Pulmonary artery endothelial cell (primary cell): ENCODE data around the gene UBXN6. TPM values are rescaled to one million over a fixed set of nuclear protein-coding genes. Genes with fewer than 3 reads are reported as not detected.

Experiments used
- DNase-seq: peaks from one replicate; pipeline ENCODE4 v3.0.0-alpha.2; 2011; ENCODE audit warnings: low read depth, low spot score
- total RNA-seq: library from RNA; depleted of rRNA; stranded (reverse); fragments of >200 nt; gene quantifications from 2 replicates; pipeline ENCODE4 v1.2.3, GENCODE V29; 2014

The UBXN6 gene
- total RNA-seq, 1 donor from 2014 or later = 114 TPM

DNA sequence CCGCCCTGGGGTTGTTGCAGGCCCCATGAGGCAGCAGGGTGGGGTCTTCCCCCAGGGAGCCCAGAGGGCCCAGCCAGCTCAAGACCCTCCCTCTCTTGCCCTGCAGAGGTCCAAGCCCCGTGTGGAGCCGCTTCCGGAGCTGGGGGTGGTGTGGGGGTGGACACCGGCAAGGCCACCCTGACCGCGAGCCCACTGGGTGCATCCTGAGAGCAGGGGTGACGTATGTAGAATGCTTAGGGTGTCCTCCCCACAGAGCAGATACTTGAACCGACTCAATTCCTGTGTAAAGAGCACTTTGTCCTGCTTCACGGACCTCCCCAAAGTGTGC is 14.8 kb downstream of the UBXN6 start:
- DNase-seq = no peak

DNA sequence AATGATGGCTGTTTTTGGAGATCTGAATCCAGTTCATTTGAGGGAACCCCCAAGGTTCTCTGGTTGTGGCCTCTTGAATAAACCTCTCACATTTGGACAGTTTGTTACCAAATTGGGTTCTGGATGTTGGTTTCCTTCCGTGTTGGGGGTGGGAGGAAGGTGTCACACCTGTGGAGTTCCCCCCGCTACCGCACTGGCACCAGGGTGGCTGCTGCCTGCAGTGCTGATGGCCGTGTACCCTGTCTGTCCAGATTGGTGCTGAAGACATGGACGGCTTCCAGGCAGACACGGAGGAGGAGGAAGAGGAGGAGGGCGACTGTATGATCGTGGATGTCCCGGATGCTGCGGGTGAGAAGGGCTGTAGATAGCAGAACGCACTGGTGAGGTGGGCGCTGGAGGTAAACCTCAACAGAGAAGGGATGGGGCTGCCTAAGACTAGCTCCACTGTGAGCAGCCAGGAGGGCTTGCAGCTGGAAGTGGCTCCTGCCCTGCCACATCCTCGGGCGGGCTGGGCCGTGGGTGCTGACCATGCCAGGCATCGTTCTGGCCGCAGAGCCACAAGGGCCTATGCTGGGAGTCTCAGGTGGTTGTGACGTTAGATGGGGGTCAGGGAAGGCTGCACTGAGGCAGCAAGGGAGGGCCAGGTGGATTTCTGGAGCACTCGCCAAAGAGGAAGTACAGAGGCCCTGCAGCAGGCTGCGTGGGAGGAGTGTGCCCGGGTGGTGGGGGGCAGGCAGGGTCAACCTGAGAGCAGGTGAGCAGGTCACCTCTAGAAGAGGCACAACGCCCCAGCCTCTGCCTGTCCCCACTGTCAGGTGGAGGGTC is 15.4 kb downstream of the UBXN6 start:
- no peak for DNase-seq

DNA sequence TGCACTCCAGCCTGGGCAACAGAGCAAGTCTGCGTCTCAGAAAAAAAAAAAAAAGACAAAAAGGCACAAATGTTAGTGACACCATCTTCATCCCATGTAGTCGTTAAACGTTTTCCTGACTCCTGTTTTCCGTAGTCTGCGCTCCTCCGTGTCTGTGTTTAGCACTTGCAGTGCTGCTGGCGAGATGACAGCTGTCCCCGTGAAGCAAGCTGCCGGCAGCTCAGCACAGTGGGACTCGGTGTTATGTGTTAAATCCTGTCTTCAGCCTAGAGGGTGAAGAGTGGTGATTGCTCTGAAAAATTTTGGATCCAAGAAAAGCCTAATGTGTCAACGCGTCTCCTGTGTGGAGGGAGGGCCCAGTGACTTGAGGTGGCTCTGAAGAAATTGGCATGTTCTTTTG is 18.4 kb downstream of the UBXN6 start:
- DNase-seq = no peak

DNA sequence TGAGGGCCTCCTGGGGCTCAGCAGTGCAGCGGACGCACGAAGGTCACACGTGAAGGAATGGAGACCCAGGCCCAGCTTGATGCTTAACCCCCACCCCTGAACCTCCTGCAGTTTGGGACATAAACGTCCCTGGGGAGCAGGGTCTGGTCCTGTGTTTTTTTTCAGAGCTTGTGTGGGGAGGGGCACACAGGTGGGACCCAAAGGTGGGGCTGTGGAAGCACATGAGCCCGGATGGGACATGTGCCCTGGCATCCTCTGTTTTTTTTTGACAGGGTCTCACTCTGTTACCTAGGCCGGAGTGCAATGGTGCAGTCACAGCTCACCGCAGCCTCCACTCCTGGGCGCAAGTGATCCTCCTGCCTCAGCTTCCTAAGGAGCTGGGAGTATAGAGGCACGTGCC is 20.5 kb downstream of the UBXN6 start:
- no peak for DNase-seq

DNA sequence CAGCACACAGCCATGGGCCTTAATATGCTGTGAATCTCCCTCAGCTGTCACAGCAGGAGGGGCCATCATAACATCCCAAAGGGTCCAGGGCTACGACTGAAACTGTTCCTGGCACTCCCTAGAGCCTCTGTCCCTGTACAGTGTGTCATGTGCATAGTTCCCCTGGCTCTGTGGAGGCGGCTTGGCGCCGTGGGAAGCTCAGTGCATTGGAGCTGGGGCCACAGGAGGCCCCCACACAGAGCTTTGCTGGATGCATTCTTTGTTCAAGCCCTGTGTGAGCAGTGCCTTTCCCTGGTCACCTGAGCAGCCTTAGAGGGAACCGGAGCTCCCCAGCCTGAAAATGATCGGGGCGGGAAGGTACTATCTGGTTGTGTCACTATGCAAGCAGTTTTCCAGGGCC is 21.4 kb downstream of the UBXN6 start:
- no peak for DNase-seq

DNA sequence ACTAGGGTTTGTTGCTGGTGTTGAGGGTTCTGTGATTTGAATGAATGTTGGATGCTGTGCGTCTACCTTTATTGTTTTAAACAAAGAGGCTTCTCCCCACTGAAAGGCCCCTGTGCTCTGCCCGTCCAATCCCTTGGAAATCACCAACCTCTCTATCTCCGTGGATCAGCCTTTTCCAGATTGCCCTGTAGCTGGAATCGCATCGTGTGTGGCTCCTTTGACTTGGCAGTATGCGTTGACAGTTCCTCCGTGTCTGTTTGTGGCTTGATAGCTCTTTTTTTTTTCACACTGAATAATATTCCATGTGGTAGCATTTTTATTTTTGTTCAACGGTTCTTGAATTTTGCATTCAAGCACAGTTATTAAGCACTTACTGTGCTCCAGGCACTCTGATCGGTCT is 23.2 kb downstream of the UBXN6 start:
- DNase-seq = no peak

DNA sequence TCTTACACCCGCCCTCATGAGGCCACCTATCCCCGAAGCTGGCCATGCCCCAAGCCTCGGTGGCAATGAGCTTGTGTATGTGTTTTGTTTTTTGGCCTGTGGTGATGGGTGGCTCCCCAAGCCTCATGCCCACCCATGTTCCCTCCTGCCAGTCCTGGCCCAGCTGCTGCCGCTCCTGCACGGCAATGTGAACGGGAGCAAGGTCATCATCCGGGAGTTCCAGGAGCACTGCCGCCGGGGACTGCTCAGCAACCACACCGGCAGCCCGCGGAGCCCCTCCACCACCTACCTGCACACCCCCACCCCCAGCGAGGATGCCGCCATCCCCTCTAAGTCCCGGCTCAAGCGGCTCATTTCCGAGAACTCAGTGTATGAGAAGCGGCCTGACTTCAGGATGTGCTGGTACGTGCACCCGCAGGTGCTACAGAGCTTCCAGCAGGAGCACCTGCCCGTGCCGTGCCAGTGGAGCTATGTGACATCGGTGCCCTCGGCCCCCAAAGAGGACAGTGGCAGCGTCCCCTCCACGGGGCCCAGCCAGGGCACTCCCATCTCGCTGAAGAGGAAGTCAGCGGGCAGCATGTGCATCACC is 24.6 kb downstream of the UBXN6 start:
- DNase-seq = no peak

DNA sequence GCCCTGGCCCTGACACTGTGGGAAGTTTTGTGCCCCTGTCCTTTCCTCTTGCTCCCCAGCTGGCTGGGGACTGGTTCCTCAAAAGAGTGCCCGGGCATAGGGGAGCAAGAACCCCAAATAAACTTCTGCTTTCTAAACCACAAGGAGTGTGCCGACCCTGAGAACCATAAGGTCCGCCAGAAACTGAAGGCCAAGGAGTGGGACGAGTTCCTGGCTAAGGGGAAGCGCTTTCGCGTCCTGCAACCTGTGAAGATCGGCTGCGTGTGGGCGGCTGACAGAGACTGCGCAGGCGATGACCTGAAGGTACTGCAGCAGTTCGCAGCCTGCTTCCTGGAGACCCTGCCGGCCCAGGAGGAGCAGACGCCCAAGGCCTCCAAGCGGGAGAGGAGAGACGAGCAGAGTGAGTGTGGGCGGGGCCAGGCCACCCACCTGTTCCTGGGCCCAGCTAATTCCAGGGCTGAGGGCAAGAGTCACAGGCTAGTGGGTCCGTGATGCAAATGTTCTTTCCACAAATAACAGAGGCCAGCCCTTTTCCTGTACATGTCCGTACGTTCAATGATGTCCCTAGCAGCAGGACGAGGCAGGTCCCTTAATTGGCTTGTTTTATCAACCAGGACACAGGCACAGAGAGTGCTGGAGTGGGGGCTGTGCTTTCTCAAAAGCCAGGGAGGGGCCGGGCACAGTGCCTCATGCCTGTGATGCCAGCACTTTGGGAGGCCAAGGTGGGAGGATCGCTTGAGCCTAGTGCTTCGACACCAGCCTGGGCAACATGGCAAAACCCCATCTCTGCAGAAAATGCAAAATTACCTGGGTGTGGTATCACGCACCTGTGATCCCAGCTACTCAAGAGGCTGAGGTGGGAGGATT is 25.6 kb downstream of the UBXN6 start:
- DNase-seq = no peak

DNA sequence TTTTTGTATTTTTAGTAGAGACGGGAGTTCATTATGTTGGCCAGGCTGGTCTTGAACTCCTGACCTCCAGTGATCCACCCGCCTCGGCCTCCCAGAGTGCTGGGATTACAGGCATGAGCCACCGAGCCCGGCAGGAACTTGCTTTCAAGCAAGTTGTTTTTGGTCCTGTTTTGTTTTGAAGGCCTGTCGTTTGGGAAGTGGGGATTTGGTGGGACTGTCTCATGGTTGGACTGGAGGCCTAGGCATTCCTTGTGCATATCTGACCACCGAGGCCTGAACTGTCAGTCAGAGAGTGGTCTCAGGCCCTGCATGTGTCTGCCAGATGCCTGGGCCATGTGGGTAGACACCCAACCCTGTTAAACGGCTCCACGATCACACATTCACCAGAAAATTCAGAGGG is 26.3 kb downstream of the UBXN6 start:
- no peak for DNase-seq

DNA sequence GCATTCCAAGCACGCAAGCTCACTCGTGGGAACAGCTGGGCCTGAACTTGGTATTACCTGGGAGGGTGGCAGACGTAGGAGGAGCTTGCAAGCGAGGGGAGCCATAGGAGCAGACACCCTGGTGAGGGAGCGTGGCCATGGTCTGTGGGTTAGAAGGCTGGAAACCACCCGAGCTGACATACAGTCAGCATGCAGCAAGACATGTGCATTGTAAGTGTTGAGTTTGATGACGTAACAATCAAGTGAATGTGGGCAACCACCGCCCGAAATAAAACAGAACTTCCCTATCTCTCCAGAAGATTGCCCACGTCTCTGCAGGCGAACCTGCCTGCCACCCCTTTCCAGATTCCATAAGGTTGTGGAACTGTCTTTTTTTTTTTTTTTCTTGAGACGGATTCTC is 26.8 kb downstream of the UBXN6 start:
- DNase-seq = no peak

DNA sequence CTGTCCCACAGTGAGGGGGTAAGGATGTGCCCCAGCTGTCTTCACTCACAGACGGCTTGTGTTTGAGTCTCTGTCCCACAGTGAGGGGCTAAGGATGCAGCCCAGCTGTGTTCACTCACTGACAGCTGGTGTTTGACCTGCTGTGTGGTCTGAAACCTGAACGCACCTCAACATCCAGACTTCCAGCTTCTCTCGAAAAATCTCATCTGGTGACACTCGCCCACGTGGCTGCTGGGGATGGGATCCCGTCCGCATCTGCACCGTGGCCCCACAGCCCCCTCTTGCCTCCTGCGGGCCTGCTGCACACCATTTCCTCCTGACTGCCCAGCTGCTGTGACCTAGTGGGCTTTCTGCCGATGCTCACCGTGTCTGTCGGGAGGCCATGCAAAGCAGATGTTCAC is 27.8 kb downstream of the UBXN6 start:
- DNase-seq = no peak

DNA sequence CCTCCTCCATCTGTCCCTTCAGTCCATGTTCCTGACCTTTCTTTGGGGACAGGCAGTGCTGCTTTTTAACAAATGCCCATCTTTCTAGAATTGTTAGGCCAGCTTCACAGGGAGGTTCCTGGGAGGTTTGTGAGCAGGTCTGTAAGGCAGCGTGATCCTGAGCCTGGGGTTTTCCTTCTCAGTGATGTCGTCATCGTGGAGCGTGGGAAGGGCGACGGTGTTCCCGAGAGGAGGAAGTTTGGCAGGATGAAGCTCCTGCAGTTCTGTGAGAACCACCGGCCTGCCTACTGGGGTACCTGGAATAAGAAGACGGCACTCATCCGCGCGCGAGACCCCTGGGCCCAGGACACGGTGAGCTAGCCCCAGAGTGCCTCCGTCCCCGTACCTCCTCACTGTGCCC is 28.3 kb downstream of the UBXN6 start:
- DNase-seq = no peak

DNA sequence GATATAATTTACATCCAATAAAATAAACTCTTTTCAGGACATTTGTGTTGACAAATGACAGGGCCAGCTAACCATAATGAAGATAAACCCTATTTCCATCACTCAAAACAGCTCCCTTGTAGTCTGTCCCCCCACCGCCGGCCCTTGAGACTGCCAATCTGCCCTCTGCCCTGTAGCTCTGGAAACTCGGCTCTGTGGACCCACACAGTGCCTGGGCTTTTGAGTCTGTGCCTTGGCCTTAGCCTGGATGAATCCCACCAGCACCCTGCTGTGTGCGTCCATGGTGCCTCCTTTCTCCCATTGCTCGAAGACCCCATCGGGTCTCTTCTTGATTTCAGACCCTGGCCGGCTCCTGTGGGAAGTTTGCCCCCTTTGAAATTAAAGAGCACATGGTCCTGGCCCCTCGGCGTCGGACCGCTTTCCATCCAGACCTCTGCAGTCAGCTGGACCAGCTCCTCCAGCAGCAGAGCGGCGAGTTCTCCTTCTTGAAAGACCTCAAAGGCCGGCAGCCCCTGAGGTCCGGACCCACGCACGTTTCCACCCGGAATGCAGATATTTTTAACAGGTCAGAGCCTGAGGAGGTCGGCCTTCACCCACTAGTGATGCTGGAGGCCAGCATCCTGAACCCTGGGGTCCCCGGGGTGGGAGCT is 29.1 kb downstream of the UBXN6 start:
- DNase-seq = no peak

DNA sequence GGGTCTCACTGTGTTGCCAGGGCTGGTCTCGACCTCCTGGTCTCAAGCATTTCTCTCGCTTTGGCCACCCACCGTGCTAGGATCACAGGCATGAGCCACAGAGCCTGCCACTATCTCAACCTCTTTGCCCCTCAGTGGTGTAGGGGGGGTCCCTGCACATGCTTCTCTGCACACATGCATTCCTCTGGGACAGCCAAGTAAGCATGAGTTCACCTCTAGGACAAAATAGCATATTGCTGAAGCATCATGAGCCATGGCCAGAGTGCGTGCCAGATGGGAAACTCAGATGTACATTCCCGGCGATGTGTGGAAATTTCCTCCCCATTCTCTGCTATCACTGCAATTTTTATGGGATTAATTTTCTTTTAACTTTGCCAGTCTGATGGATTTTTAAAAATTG is 32.1 kb downstream of the UBXN6 start:
- DNase-seq = no peak

DNA sequence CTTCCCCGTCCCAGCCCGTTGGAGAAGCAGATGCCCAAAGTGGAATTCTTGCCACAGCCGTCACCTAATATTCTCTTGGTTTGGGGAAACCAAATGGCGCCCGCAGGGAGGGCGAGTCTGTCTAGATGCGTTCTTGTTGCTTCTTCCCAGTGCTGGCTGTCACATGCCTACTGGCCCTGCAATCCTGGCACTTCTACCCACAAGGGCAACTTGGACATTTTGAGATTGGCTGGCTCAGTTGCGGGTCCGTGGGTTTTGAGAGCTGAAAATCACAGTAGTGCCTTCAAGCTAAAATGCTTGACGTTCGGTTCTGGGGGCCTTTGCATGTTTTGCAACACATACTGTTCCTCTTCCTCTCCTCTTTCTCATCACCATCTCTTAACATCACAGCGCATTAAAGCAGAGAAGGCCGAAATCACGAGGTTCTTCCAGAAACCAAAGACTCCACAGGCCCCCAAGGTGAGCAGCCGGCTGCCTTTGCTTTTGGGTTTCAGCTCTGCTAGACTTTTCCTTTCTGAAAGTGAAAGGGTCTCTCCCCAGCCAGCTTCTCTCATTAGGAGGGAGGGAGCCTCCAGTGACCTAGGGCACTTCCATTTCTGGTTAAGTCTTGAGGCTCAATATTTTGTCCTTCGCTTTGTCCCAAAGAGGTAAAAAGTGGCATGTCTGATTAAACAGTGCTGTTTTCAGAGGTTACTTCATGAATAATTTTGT is 34.0 kb downstream of the UBXN6 start:
- no peak for DNase-seq

DNA sequence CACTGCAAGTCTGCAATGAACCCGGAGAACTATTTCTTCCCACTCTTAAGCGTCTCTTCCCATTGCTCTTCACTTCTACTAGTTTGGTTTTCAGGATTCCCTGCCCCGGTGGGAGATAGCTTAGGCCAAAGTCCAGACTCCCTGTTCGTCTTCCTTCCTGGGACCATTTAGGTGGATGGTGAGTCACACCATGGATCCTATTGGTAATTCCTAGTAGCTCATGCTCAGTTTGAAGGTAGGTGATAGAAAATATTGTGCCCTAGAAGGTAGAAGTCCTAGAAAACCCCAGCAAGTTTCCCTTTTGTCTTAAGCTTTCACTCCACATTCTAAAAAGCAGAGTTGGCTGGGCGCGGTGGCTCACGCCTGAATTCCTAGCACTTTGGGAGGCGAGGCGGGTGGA is 41.3 kb downstream of the UBXN6 start:
- no peak for DNase-seq

DNA sequence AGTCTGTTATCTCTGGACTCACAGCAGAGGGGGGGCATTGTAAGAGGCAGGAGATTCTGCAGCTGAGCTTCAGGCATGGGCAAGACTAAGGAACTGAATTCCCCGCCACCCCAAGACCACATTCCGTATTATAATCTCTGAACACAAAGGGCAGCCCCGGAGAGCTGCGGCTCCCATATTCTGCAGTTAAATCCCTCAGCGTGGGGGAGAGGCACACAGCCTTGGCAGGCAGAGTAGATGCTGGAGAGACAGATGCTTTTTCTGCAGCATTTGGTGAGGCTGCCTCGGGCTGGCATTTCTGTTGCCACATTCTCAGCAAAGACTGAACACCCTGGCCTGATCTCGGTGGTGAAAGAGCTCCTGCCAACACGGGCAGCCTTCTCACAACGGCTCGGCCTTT is 42.2 kb downstream of the UBXN6 start:
- DNase-seq = no peak

DNA sequence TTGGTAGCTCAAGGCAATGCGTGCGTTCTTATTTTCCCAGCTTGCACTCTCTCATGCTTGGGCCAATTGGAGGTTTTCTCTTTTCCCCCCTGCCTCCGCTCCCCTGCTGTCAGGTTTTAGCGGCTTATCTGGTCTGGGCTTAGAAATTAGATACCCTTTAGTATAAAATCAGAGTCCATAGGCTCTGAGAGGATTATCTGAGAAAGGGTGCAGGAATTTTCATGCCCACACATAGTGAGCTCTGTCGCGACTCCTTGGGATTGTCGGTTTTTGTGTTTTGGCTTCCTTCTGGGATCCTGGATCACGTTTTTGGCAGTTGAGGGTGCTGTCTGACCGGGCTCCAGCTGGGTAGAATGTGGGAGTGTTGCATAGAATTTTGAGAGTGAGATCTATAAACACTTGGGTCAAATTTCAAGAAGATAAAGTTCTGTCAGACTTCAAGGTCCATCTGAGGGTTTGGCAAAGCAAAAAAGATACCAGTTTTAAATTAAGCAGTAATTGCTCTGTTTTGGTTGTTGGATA is 42.7 kb downstream of the UBXN6 start:
- no peak for DNase-seq

DNA sequence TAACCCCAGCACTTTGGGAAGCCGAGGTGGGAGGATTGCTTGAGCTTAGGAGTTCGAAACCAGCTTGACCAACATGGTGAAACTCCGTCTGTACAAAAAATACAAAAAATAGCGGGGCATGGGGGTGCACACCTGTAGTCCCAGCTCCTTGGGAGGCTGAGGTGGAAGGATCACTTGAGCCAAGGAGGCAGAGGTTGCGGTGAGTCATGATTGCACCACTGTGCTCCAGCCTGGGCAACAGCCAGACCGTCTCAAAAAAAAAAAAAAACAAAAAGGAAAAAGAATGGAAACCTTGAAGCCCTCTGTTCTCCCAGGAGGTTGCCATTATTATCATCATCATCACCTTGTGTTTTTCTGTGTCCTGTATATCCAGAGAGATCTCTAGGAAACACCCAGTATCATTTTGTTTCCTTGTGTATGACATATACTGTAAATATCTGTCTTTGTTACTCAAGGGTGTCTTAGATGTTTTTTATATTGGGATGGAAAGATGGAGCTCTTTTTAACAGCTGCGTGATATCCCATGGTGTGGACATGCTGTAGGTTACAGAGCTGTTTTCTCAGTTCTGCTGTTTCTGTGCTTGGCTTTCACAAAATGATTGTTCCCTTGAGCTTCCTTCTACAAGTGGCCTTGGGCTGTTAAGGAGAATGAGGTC is 43.3 kb downstream of the UBXN6 start:
- no peak for DNase-seq

DNA sequence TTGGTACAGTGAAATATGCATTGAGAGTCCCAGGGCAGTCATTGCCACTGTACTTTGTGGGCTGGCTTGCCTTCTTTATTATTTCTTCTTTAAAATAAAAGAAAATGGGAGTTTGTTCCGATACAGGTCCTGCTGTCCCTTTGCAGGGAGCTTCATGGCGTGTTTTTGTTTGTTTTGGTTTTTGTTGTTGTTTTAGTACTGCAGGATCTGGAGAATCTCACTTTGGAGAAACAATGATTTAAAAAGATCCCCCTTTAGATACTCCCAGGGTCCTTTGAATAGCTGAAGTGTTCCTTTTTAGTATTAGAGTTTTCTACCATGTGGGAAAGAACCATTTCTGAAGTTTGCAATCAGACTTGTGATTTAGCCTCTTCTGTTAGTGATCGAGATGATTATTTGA is 44.0 kb downstream of the UBXN6 start:
- no peak for DNase-seq
